Lower leg skin (tissue), 4 donors: ENCODE data around the gene KAZN. TPM values are rescaled to one million over a fixed set of nuclear protein-coding genes. Genes with fewer than 3 reads are reported as not detected.

ENCODE experiments used
- DNase-seq, 2 donors: peaks; one replicate each; pipeline ENCODE4 v3.0.0-alpha.2; 2019; ENCODE audit warnings: low spot score in 2 of 2
- H3K4me3 ChIP-seq: fragments of 200-600 bp; sonication (generic); 2 replicates; pipeline ENCODE4 v1.5.1; 2017; ENCODE audit warnings: mild to moderate bottlenecking, low read depth; ENCODE audit not compliant: poor library complexity, severe bottlenecking
- POLR2A ChIP-seq, 2 donors: fragments of 450-650 bp; IDR thresholded peaks; one replicate each; pipeline ENCODE4 v1.6.1; 2016 to 2017; ENCODE audit warnings: antibody characterized with exemption in 2 of 2, mild to moderate bottlenecking in 1 of 2, moderate library complexity in 1 of 2
- WGBS, 2 donors: methylation state at CpG; one replicate each; pipeline ENCODE4 v1.1.5; 2018; 5-methylcytosine and 5-hydroxymethylcytosine counted together
- intact Hi-C: fragments of 100-400 bp; cut with DNase I; formaldehyde crosslinking; loops from one replicate; pipeline ENCODE4 v1.15.0; 2023; ENCODE audit warnings: low total_unique reads
- total RNA-seq, 4 donors: library from RNA; depleted of rRNA; stranded (reverse); fragments of >200 nt; gene quantifications; one replicate each; pipeline ENCODE4 v1.1.0, GENCODE V29; 2016
- TF ChIP-seq, protein P1 (sequence below), 3 donors: fragments of 450-650 bp; IDR thresholded peaks; one replicate each; pipeline ENCODE4 v1.5.1; 2016; ENCODE audit warnings: antibody characterized with exemption in 3 of 3, mild to moderate bottlenecking in 3 of 3, moderate library complexity in 2 of 3

KAZN gene
- total RNA-seq, 4 donors from 2014 or later = 21.4 to 36.0 (median 28.4) TPM

DNA sequence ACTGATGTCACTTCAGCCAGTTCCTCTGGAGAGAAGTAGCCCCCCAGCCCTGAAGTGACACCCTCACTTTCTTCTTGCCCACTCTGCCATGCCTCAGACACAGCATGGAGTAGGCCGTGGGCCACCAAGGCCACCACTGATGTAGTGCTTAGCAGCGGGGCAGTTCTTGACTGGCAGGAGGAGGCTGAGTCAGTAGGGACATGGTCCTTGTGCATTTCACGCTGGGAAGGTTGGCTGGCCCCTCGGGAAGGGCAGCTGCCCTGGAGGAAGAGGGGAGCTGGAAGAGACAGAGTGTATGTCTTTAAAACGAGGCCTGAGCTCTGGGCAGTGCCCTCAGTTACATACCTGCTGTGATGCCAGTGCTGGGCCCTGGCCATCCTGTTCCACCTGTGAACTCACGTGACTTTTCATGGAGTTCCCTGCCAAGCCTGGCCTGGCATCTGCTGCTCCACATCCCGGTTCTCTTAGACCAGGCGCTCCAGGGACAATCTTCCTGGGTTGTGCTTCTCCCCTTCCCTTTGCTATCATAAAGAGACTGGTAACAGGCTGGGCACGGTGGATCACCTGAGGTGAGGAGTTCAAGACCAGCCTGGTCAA lies 396.5 kb downstream of the KAZN start:
- intact Hi-C loops = no loop called here
- no peak for TF ChIP-seq POLR2A (IDR thresholded peaks at IDR 0.05)
- TF ChIP-seq, protein P1, sequence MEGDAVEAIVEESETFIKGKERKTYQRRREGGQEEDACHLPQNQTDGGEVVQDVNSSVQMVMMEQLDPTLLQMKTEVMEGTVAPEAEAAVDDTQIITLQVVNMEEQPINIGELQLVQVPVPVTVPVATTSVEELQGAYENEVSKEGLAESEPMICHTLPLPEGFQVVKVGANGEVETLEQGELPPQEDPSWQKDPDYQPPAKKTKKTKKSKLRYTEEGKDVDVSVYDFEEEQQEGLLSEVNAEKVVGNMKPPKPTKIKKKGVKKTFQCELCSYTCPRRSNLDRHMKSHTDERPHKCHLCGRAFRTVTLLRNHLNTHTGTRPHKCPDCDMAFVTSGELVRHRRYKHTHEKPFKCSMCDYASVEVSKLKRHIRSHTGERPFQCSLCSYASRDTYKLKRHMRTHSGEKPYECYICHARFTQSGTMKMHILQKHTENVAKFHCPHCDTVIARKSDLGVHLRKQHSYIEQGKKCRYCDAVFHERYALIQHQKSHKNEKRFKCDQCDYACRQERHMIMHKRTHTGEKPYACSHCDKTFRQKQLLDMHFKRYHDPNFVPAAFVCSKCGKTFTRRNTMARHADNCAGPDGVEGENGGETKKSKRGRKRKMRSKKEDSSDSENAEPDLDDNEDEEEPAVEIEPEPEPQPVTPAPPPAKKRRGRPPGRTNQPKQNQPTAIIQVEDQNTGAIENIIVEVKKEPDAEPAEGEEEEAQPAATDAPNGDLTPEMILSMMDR (IDR thresholded peaks at IDR 0.05) = no peak
- 70 to 78% methylated on average over 9 of the region's 9 CpGs for WGBS, 2 donors
- no peak for DNase-seq
- no peak overlapping the region for H3K4me3 ChIP-seq

DNA sequence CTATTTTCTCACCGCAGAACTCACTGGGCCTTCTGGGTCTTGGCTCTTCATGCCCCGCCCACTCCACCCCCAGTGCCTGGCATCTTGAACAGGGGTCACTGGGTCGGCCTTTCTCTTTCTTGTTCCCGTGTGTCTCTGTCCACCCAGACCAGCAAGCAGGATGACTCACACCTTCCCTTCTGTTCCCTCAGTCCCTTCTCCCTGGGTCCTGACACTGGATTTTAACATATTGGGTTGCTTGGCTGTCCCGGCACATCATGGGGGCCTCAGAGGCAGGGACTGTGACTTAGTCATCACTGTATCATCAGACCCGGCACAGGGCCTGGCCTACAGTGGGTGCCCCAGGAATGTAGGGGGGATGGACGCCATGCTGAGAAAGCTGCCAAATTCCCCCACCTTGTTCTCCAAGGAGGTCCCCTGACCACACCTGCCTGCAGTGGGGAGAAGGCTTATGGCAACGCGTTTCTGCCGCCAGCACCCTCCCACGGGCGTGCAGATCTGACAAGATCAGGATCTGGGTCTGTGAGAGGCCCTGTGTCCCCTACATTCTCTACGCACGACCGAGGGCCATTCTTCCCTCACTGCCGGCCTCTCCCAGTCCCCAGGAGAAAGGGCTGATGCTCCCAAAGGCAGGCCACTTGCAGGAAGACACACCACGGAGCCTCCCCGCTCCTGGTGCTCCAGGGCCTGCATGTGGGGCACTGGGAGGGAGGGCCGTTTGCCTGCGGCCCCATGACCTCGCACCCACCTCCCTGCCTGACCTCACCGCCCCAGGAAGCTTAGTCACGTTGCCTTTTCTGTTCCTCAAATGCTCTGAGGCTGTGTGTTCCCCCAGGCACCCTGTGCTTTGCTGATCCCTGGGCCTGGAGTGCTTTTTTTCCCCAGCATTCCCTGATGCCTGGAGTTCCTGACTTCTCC lies 397.9 kb downstream of the KAZN start:
- WGBS, 2 donors = 64 to 73% methylated on average over 23 of the region's 23 CpGs
- no peak overlapping the region for H3K4me3 ChIP-seq
- DNase-seq = peak in 1 of 2 donors; percentile 26
- TF ChIP-seq, protein P1 (IDR thresholded peaks at IDR 0.05) = no peak
- no peak for TF ChIP-seq POLR2A (IDR thresholded peaks at IDR 0.05)
- intact Hi-C loops = no loop called here

DNA sequence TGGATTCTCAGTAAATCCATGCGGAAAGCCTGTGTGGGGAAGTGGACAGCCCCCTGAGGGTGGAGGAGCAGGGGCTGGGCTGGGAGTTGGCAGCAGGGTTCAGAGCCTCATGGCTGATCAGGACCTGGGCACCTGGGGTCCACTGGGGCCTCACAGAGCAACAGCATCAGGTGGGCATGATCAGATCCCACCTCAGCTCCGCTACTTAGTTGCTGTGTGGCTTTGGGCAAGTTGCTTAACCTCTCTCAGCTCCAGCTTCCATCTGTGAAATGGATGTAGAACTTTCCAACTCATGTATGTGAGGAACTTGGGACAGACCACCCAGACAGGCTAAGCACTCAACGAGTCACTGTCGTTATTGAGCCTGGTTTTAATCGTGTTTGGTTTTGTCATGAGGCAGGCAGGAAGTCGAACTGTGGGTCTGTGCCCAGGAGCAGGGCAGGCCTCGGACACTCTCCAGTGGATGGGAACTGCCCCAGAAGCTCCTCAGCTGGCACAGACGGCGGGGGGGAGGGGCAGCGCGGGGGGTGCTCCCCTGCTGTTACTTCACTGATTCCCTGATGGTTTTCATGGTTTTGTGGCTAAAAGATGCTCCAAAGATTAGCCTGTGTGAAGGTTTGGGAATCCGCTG lies 399.3 kb downstream of the KAZN start:
- no peak for DNase-seq
- intact Hi-C loops = no loop called here
- TF ChIP-seq, protein P1 (IDR thresholded peaks at IDR 0.05) = no peak
- no peak for TF ChIP-seq POLR2A (IDR thresholded peaks at IDR 0.05)
- 68 to 80% methylated on average over 12 of the region's 12 CpGs for WGBS, 2 donors
- H3K4me3 ChIP-seq = no peak overlapping the region

DNA sequence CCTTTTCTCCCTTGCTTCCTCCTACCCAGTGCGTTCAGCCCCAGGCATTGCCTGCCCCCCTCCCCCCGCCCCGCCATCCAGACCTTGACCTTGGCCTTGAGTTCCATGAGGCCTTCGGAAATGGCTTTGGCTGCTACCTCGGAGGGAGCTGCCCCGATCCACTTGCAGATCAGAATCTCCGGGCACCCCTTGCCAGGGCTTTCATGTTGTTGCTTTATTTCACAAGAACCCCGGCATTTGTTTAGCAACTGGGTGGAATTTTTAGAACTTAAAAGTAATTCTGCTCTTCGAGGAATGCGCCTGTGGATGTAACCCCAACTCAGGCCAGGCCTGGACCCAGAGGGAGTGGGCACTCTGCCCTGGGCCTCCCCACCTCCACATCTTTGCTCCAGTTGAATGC lies 401.0 kb downstream of the KAZN start:
- TF ChIP-seq POLR2A (IDR thresholded peaks at IDR 0.05) = no peak
- TF ChIP-seq, protein P1 (IDR thresholded peaks at IDR 0.05) = no peak
- 90 to 99% methylated on average over 10 of the region's 10 CpGs for WGBS, 2 donors
- H3K4me3 ChIP-seq = no peak overlapping the region
- intact Hi-C loops = no loop called here
- DNase-seq = no peak

DNA sequence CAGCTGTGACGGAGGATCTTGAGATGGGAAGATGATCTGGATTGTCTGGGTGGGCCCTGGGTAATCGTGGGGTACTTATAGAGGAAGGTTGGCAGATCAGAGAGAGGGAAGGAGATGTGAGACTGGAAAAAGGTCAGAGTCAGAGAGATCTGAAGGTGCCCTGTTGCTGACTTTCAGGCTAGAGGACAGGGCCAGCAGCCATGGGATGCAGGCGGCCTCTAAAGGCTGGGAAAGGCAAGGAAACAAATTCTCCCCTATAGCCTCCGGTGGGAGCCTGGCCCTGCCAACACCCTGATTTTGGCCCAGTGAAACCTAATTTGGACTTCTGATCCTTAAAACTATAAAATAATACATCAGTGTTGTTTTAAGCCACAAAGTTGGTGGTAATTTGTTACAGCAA lies 401.5 kb downstream of the KAZN start:
- 90 to 93% methylated on average over 4 of the region's 4 CpGs for WGBS, 2 donors
- intact Hi-C loops = no loop called here
- H3K4me3 ChIP-seq = no peak overlapping the region
- no peak for DNase-seq
- TF ChIP-seq, protein P1 (IDR thresholded peaks at IDR 0.05) = no peak
- no peak for TF ChIP-seq POLR2A (IDR thresholded peaks at IDR 0.05)
